GM21825 (cell line): ENCODE measurements around the gene NFIA.

Experiments
- ATAC-seq: cut with Tn5 transposase; IDR thresholded peaks from one replicate; pipeline ENCODE4 v1.9.1; 2021; ENCODE audit warnings: mild to moderate bottlenecking, moderate library complexity; ENCODE audit not compliant: unreplicated experiment

The NFIA gene

GRCh38 chr1:61237659-61238358 is 155.4 kb downstream of the NFIA start:
- ATAC-seq, result no peak

- ATAC-seq, result no peak
These were observed 156.0 kb downstream of the NFIA start for GRCh38 chr1:61238359-61238665.

GRCh38 chr1:61240878-61241277 is 158.5 kb downstream of the NFIA start:
- no peak for ATAC-seq

- no peak for ATAC-seq
These were observed 159.1 kb downstream of the NFIA start for GRCh38 chr1:61241411-61241838.

- no peak for ATAC-seq
These were observed 159.6 kb downstream of the NFIA start for GRCh38 chr1:61241973-61242381.

GRCh38 chr1:61244114-61244513 is 161.8 kb downstream of the NFIA start:
- ATAC-seq, result no peak

GRCh38 chr1:61245696-61246400 is 163.5 kb downstream of the NFIA start:
- no peak for ATAC-seq

GRCh38 chr1:61247051-61247825 is 164.9 kb downstream of the NFIA start:
- no peak for ATAC-seq

GRCh38 chr1:61247881-61248752 is 165.8 kb downstream of the NFIA start:
- ATAC-seq, result no peak

GRCh38 chr1:61250933-61251332 is 168.6 kb downstream of the NFIA start:
- ATAC-seq, result no peak

- ATAC-seq, result no peak
These were observed 170.8 kb downstream of the NFIA start for GRCh38 chr1:61253059-61253735.

GRCh38 chr1:61253912-61254633 is 171.7 kb downstream of the NFIA start:
- ATAC-seq, result no peak

- no peak for ATAC-seq
These were observed 172.4 kb downstream of the NFIA start for GRCh38 chr1:61254634-61255357.

GRCh38 chr1:61255358-61255703 is 173.0 kb downstream of the NFIA start:
- ATAC-seq, result no peak

- no peak for ATAC-seq
These were observed 177.2 kb downstream of the NFIA start for GRCh38 chr1:61259379-61260148.

- ATAC-seq, result no peak
These were observed 177.8 kb downstream of the NFIA start for GRCh38 chr1:61260171-61260570.

GRCh38 chr1:61261595-61261994 is 179.2 kb downstream of the NFIA start:
- no peak for ATAC-seq
